MM.1S (cell line): ENCODE results near the gene KIF5A.

Experiments
- CTCF ChIP-seq: fragments of 300-600 bp; sonication (generic); IDR thresholded peaks from 2 replicates; pipeline ENCODE4 v1.5.1; 2016; ENCODE audit warnings: antibody characterized with exemption, low read length, mixed read lengths
- EZH2 ChIP-seq: fragments of 300-600 bp; sonication (generic); optimal IDR thresholded peaks from 2 replicates; pipeline ENCODE3; 2017; ENCODE audit warnings: low read depth, mild to moderate bottlenecking, antibody characterized with exemption, low read length, mixed read lengths
- EZH2phosphoT487 ChIP-seq: fragments of 300-600 bp; sonication (generic); IDR thresholded peaks from 2 replicates; pipeline ENCODE4 v1.6.1; 2018; ENCODE audit warnings: antibody characterized with exemption, low read length

- TF ChIP-seq CTCF, result no peak
- no peak for TF ChIP-seq EZH2
- no peak for TF ChIP-seq EZH2phosphoT487
Observed at GRCh38 chr12:57616383-57617101, 66.7 kb downstream of the KIF5A start.
